Heart right ventricle (tissue), 16 donors: ENCODE results near the gene SPTBN1. TPM values are rescaled to one million over a fixed set of nuclear protein-coding genes. Genes with fewer than 3 reads are reported as not detected.

ENCODE experiments used
- ATAC-seq, 8 donors: fragments of 200-7000 bp; cut with Tn5 transposase; one replicate each; pipeline ENCODE4 v1.9.1; 2020; ENCODE audit warnings: mild to moderate bottlenecking in 8 of 8, moderate library complexity in 8 of 8, moderate number of reproducible peaks in 1 of 8
- DNase-seq, 2 donors: peaks; one replicate each; pipeline ENCODE4 v3.0.0-alpha.2; 2020
- H3K27ac ChIP-seq, 10 donors: fragments of 200-600 bp; sonication (generic) in 2 of 10; one replicate each; pipeline versions ENCODE4 v1.5.0 to v1.8.0; 2020 to 2022; ENCODE audit warnings: mild to moderate bottlenecking in 3 of 10
- H3K27me3 ChIP-seq, 7 donors: fragments of 200-600 bp; one replicate each; pipeline ENCODE4 v1.8.0; 2021 to 2022; ENCODE audit warnings: mild to moderate bottlenecking in 2 of 7
- H3K36me3 ChIP-seq, 9 donors: fragments of 200-600 bp; sonication (generic) in 1 of 9; one replicate each; pipeline versions ENCODE4 v1.5.0 to v1.8.0; 2020 to 2022; ENCODE audit warnings: mild to moderate bottlenecking in 2 of 9
- H3K4me1 ChIP-seq, 9 donors: fragments of 200-600 bp; sonication (generic) in 1 of 9; one replicate each; pipeline versions ENCODE4 v1.5.0 to v1.8.0; 2020 to 2022; ENCODE audit warnings: mild to moderate bottlenecking in 4 of 9
- H3K4me3 ChIP-seq, 10 donors: fragments of 200-600 bp; sonication (generic) in 2 of 10; one replicate each; pipeline versions ENCODE4 v1.5.0 to v1.8.0; 2020 to 2022; ENCODE audit warnings: mild to moderate bottlenecking in 7 of 10, moderate library complexity in 2 of 10
- H3K9me3 ChIP-seq, 11 donors: fragments of 200-600 bp in 10 of 11; sonication (generic) in 2 of 11; one replicate each; pipeline versions ENCODE4 v1.5.0 to v1.8.0; 2013 to 2022; ENCODE audit warnings: mild to moderate bottlenecking in 2 of 11, control low read depth in 1 of 11, moderate library complexity in 1 of 11
- WGBS, 2 donors: extraction: QIAGEN DNeasy Blood & Tissue Kit; methylation state at CpG; one replicate each; pipeline ENCODE4 v1.1.7; 2013; ENCODE audit warnings: inconsistent platforms in 1 of 2; 5-methylcytosine and 5-hydroxymethylcytosine counted together
- intact Hi-C, 10 donors: fragments of 100-400 bp; cut with DNase I; formaldehyde crosslinking; loops; one replicate each; pipeline versions ENCODE4 v1.11.1 to v1.14.2; 2022
- polyA plus RNA-seq, 2 donors: library from polyadenylated mRNA; stranded (reverse); fragments of 200-250 nt; gene quantifications; one replicate each; pipeline ENCODE4 v1.2.3, GENCODE V29; 2013
- total RNA-seq, 10 donors: library from RNA; stranded (reverse); fragmentation: NEBNext Ultra II Directional in 3 of 10; extraction: Animal tissue kit (Norgen Biotek cat#: 25700) in 3 of 10; gene quantifications; one replicate each; pipeline versions ENCODE4 v1.2.1 to v1.2.4, GENCODE V29; 2021 to 2023
- TF ChIP-seq, protein P1 (sequence below), 9 donors: fragments of 200-600 bp; sonication (generic) in 2 of 9; IDR thresholded peaks; one replicate each; pipeline versions ENCODE4 v1.5.0 to v1.8.0; 2021 to 2022; ENCODE audit warnings: antibody characterized with exemption in 9 of 9, mild to moderate bottlenecking in 5 of 9, moderate library complexity in 1 of 9
- donor health status: Arrhythmogenic right ventricular cardiomyopathy.
- donor health status: ischemic (EF 13 %, LVEDD 7.1; RV severe dilation, severe dysfunction).
- donor health status: healthy with polysubstance abuse.
- donor health status: DM: no; HTN: yes; CAD: no.
- donor health status: DM: no; HTN: no; CAD: no.
- donor health status: ischemic (EF 25% LVEDD 6.9; RV normal size, moderate dysfunction).
- donor health status: ischemic (EF 25% LVEDD 5.7; RV mildly dilated, moderate dysfunction).
- donor health status: healthy.
- donor health status: DM: yes; HTN: yes; CAD: no.
- donor health status: Ischemic cardiomyopathy.
- donor health status: ischemic (EF 35%, LVEDD 5.7; RV mildly dilated, moderate dysfunction).
- donor health status: nonischemic (EF 11% LVEDD 7.7; RV severe dilation, severe dysfunction).
- donor health status: DM: yes; HTN: yes; CAD: no.
- donor health status: PGD.
- donor health status: ischemic (EF 29% LVEDD 5.4; RV normal size, mild dysfunction).
- donor health status: nonischemic (EF 23%, LVEDD 6.1; RV moderate dilation, normal function).

Gene SPTBN1
- total and polyA plus RNA-seq, 12 donors: 91.1 to 643 (median 494) TPM

DNA sequence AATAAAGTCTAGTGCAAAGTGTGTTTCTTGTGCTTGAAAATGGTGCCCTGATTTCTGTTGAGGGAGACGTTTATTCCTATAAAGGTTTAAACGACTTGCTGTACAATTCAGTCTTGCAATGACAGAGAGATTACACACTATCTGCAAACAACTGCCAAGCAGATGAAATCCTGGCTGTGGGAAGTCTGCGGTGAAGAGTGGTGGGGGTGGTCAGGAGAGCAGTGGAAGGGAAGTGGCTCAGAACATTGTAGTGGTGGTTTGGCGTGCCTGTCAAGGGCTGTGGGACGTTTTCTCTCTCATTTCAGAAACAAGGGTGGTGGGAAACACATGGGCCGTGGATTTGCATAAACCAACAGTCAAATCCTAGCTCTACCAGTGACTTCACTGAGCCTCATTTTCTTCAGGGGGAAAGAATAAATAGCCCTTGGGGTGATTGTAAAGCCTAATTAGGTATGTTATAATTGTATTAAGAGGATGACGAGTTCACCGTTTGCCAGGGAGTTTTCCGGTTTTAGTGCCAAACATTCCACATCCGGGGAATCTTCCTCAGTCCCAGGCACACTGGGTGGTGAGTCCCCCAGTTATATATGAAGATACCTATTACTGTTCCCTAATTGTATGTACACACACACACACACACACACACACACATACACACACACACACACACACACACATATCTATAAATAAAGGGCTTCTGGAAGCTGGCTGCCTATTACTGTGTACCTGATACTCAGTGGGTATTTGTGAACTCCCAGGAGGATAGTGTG, 115.0 kb downstream of the SPTBN1 start:
- ATAC-seq: peak; percentile 31 to 68 (median 52)
- H3K27me3 ChIP-seq: no peaks in the 10 kb centered on the region
- H3K36me3 ChIP-seq: peaks cover 0 to 10% (median 0%) of the 10 kb centered on the region in 9 donors
- DNase-seq: peak in 1 of 2 donors; percentile 61
- no peaks in the 10 kb centered on the region for H3K9me3 ChIP-seq
- H3K4me1 ChIP-seq: peaks cover 54 to 99% (median 95%) of the 10 kb centered on the region in 9 donors
- TF ChIP-seq, protein P1, sequence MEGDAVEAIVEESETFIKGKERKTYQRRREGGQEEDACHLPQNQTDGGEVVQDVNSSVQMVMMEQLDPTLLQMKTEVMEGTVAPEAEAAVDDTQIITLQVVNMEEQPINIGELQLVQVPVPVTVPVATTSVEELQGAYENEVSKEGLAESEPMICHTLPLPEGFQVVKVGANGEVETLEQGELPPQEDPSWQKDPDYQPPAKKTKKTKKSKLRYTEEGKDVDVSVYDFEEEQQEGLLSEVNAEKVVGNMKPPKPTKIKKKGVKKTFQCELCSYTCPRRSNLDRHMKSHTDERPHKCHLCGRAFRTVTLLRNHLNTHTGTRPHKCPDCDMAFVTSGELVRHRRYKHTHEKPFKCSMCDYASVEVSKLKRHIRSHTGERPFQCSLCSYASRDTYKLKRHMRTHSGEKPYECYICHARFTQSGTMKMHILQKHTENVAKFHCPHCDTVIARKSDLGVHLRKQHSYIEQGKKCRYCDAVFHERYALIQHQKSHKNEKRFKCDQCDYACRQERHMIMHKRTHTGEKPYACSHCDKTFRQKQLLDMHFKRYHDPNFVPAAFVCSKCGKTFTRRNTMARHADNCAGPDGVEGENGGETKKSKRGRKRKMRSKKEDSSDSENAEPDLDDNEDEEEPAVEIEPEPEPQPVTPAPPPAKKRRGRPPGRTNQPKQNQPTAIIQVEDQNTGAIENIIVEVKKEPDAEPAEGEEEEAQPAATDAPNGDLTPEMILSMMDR (IDR thresholded peaks at IDR 0.05): no peak
- intact Hi-C loops: loop anchor here in 2 of 10 donors (5.0 to 10.0 kb wide), 2 partner anchors 61 to 64 kb away; no protein-coding TSS in a partner anchor
- H3K4me3 ChIP-seq: peak overlapping the region in 1 of 10 donors; percentile 0
- whole genome bisulfite sequencing, 2 donors: 4 to 6% methylated on average over 10 of the region's 10 CpGs
- H3K27ac ChIP-seq: peak overlapping the region in 9 of 10 donors; percentile 59 to 89 (median 78)

DNA sequence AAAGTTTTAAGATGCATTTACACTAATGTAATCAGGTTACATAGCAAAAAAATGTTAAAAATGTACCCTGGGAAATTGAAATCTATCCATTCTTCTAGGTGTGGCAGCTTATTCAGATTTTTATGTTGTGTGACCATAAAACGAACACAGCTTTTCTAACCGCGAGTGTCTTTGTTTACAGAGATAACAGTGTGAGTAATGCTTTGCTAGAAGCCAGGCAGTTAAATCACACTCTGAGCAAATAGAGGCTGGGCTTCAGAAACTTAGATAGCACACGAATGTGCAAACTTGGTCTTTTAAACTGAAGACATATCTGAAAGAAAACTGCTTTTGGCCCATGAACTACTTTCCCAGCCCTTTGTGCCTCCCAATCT, 116.1 kb downstream of the SPTBN1 start:
- DNase-seq: no peak
- ATAC-seq: peak in 6 of 8 donors; percentile 41 to 60 (median 50)
- peaks cover 65 to 100% (median 98%) of the 10 kb centered on the region in 9 donors for H3K4me1 ChIP-seq
- H3K9me3 ChIP-seq: no peaks in the 10 kb centered on the region
- 2 to 3% methylated on average over 4 of the region's 4 CpGs for WGBS, 2 donors
- peak overlapping the region; percentile 24 to 89 (median 76) for H3K27ac ChIP-seq
- H3K27me3 ChIP-seq: no peaks in the 10 kb centered on the region
- TF ChIP-seq, protein P1 (IDR thresholded peaks at IDR 0.05): no peak
- H3K4me3 ChIP-seq: no peak overlapping the region
- peaks cover 0 to 12% (median 0%) of the 10 kb centered on the region in 9 donors for H3K36me3 ChIP-seq
- intact Hi-C loops: loop anchor here in 2 of 10 donors (2.0 to 10.0 kb wide), 3 partner anchors 13 to 63 kb away; no protein-coding TSS in a partner anchor

DNA sequence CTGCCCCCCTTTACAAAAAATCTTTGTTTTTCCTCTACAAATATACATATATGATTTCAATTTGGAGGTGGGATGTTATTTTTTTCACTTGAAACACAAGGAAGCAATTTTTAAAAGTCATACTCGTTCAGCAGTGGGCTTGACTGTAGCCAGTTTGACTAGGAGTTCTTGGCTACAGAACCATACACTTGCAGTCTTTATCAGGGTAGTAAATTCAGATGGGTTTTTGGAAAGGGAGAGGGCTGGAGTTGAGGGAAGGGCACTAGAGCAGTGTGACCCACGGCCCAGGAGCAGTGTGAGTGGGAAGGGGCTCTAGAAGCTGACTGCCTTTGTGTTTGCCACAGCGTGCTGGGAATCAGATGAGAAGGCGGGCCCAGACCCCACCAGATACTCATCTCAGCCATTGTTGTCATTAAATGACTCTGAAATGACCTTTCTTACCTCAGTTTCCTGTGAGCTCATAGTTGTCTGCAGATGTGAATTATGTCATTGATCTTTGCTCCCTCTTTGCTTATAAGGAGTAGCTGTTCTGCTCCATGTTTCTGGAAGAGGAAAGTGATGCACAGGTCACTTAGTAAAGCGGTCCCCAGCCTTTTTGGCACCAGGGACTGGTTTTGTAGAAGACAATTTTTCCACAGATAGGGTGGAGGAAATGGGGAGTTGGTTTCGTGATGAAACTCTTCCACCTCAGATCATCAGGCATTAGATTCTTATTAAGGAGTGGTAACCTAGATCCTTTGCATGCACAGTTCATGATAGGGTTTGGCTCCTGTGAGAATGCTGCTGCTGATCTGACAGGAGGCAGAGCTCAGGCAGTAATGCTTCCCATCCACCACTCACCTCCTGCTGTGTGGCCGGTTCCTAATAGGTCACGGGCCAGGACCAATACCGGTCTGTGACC, 116.8 kb downstream of the SPTBN1 start:
- TF ChIP-seq, protein P1 (IDR thresholded peaks at IDR 0.05): no peak
- Histone ChIP-seq H3K36me3 (peaks cover 0 to 11% (median 0%) of the 10 kb centered on the region in 9 donors), H3K4me3 (no peak overlapping the region), H3K27me3 (no peaks in the 10 kb centered on the region), H3K27ac (peak overlapping the region; percentile 24 to 89 (median 76)), H3K9me3 (no peaks in the 10 kb centered on the region), H3K4me1 (peaks cover 71 to 100% (median 99%) of the 10 kb centered on the region in 9 donors)
- peak; percentile 8 to 64 (median 28) for ATAC-seq
- DNase-seq: no peak
- intact Hi-C loops: loop anchor here in 2 of 10 donors (2.0 to 10.0 kb wide), 3 partner anchors 14 to 62 kb away; no protein-coding TSS in a partner anchor
- WGBS, 2 donors: 37 to 56% methylated on average over 9 of the region's 9 CpGs

DNA sequence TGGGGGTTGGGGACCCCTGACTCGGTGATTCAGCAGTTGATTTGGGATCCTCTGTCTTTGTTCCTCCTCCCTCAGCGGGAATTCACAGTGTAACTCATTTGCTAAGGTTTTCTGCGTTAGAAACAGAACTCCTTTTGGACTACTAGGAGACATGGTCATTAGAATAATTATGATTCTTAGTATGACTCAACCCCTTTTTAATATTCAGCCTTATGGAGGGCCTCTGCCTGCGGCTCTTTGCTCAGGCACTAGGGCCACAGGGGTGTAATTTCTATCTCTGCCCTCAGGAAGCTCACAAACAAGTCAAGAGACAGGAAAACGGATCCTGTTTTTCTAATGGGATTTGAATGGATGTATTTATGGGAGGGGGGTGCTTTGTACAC, 117.4 kb downstream of the SPTBN1 start:
- peaks cover 0 to 11% (median 0%) of the 10 kb centered on the region in 9 donors for H3K36me3 ChIP-seq
- H3K4me1 ChIP-seq: peaks cover 76 to 100% (median 99%) of the 10 kb centered on the region in 9 donors
- 60 to 70% methylated on average over 5 of the region's 5 CpGs for WGBS, 2 donors
- TF ChIP-seq, protein P1 (IDR thresholded peaks at IDR 0.05): no peak
- ATAC-seq: no peak
- H3K27me3 ChIP-seq: no peaks in the 10 kb centered on the region
- peak overlapping the region; percentile 24 to 89 (median 76) for H3K27ac ChIP-seq
- H3K4me3 ChIP-seq: peak overlapping the region in 1 of 10 donors; percentile 24
- intact Hi-C loops: loop anchor here in 2 of 10 donors (2.0 to 10.0 kb wide), 3 partner anchors 15 to 61 kb away; no protein-coding TSS in a partner anchor
- DNase-seq: no peak
- no peaks in the 10 kb centered on the region for H3K9me3 ChIP-seq
